DND-41 (cell line): ENCODE data around the gene MAPRE2.

ENCODE experiments used
- ATAC-seq: fragments of 200-7000 bp; cut with Tn5 transposase; 3 replicates; pipeline ENCODE4 v1.9.1; 2021; ENCODE audit warnings: low read depth; ENCODE audit not compliant: insufficient read depth
- DNase-seq: peaks from one replicate; pipeline ENCODE4 v3.0.0-alpha.2; 2020
- H2AFZ ChIP-seq: 2 replicates; pipeline ENCODE4 v1.6.0; 2012; ENCODE audit warnings: low read depth, low read length
- H3K27ac ChIP-seq: 2 replicates; pipeline ENCODE4 v1.5.1; 2012; ENCODE audit warnings: low read length, inconsistent platforms
- H3K27me3 ChIP-seq: fragments of 200-600 bp; sonication (generic); 2 replicates; pipeline ENCODE4 v1.6.0; 2012; ENCODE audit warnings: low read length, mild to moderate bottlenecking, inconsistent platforms; ENCODE audit not compliant: insufficient read depth, poor library complexity
- H3K36me3 ChIP-seq: 2 replicates; pipeline ENCODE4 v1.5.1; 2012; ENCODE audit warnings: low read length, inconsistent platforms; ENCODE audit not compliant: insufficient read depth
- H3K4me1 ChIP-seq: 2 replicates; pipeline ENCODE4 v1.5.1; 2012; ENCODE audit warnings: mild to moderate bottlenecking, low read length; ENCODE audit not compliant: insufficient read depth
- H3K4me2 ChIP-seq: 2 replicates; pipeline ENCODE4 v1.6.0; 2012; ENCODE audit warnings: mild to moderate bottlenecking, moderate library complexity, low read length, inconsistent platforms; ENCODE audit not compliant: insufficient read depth
- H3K4me3 ChIP-seq, 2 experiments: fragments of 200-600 bp in 1 of 2; shearing (Covaris generic) in 1 of 2; 2 replicates each; pipeline ENCODE4 v1.5.1; 2012 to 2016; ENCODE audit warnings: inconsistent platforms in 2 of 2, low read length in 2 of 2, mild to moderate bottlenecking in 2 of 2, low read depth in 1 of 2, moderate library complexity in 1 of 2
- H3K79me2 ChIP-seq: 2 replicates; pipeline ENCODE4 v1.6.0; 2012; ENCODE audit warnings: low read length, inconsistent platforms; ENCODE audit not compliant: insufficient read depth
- H3K9ac ChIP-seq: 2 replicates; pipeline ENCODE4 v1.6.0; 2012; ENCODE audit warnings: low read depth, mild to moderate bottlenecking, inconsistent platforms, low read length, moderate library complexity
- H3K9me3 ChIP-seq: 2 replicates; pipeline ENCODE4 v1.5.1; 2012; ENCODE audit warnings: low read length, moderate library complexity, mild to moderate bottlenecking, inconsistent platforms; ENCODE audit not compliant: insufficient read depth, severe bottlenecking
- H4K20me1 ChIP-seq: 2 replicates; pipeline ENCODE4 v1.6.0; 2012; ENCODE audit warnings: low read length; ENCODE audit not compliant: insufficient read depth
- EZH2 ChIP-seq: IDR thresholded peaks from 3 replicates; pipeline ENCODE4 v1.6.1; 2012; ENCODE audit warnings: borderline replicate concordance, low read depth, mild to moderate bottlenecking, moderate library complexity, low read length, inconsistent platforms; ENCODE audit not compliant: severe bottlenecking
- TF ChIP-seq, protein P1 (sequence below): IDR thresholded peaks from 2 replicates; pipeline ENCODE4 v1.5.1; 2012; ENCODE audit warnings: borderline replicate concordance, low read length, moderate library complexity, mild to moderate bottlenecking; ENCODE audit not compliant: poor library complexity, severe bottlenecking; ENCODE audit errors: extremely low read depth

Gene MAPRE2

DNA sequence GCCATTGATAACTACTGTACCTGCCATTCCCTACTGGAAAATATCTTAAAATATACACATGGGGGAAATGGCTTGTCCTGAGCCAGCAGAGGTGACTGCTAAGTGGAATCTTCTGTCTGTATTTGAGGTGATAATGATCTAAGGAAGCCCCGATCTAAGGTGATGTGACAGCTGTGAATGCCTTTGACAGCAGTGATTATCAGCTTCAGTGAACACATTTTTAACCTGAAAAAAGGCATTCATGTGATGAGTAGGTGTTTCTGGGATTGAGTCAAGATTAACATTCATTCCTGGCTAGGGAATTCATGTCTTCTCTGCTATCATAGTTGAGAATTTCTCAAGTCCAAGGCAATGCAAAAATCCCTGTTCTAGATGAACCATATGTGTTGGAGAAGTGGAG, 9.1 kb upstream of the MAPRE2 start:
- no peak for TF ChIP-seq EZH2
- TF ChIP-seq, protein P1, sequence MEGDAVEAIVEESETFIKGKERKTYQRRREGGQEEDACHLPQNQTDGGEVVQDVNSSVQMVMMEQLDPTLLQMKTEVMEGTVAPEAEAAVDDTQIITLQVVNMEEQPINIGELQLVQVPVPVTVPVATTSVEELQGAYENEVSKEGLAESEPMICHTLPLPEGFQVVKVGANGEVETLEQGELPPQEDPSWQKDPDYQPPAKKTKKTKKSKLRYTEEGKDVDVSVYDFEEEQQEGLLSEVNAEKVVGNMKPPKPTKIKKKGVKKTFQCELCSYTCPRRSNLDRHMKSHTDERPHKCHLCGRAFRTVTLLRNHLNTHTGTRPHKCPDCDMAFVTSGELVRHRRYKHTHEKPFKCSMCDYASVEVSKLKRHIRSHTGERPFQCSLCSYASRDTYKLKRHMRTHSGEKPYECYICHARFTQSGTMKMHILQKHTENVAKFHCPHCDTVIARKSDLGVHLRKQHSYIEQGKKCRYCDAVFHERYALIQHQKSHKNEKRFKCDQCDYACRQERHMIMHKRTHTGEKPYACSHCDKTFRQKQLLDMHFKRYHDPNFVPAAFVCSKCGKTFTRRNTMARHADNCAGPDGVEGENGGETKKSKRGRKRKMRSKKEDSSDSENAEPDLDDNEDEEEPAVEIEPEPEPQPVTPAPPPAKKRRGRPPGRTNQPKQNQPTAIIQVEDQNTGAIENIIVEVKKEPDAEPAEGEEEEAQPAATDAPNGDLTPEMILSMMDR: no peak
- no peak for DNase-seq
- Histone ChIP-seq H3K4me1 (peaks cover 40% of the 10 kb centered on the region), H3K36me3 (no peaks in the 10 kb centered on the region), H3K27ac (peak overlapping the region; percentile 98), H3K4me3 (no peak overlapping the region), H4K20me1 (no peaks in the 10 kb centered on the region), H2AFZ (no peak overlapping the region), H3K27me3 (no peaks in the 10 kb centered on the region), H3K79me2 (no peaks in the 10 kb centered on the region), H3K4me2 (no peak overlapping the region), H3K9ac (no peak overlapping the region), H3K9me3 (no peaks in the 10 kb centered on the region)
- no peak for ATAC-seq

DNA sequence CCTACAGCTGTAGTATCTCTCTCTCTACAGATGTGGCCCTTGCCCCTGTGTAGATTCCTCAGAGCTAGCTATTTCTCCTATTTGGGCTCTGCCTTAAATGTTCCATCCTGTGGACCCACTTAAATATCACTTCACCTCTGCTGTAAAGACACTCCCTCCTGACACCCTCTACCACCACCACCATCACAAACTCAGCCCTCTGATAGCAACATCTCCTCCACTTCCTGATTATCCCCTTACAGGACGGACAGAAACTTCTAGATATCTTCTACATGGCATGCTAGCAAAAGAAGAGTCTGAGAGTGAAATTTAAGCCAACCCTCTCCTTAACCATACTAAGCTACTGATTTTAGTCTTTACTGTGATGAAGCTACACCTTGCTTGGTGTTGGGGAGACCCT, 3.2 kb upstream of the MAPRE2 start:
- Histone ChIP-seq H3K27me3 (no peaks in the 10 kb centered on the region), H3K9me3 (no peaks in the 10 kb centered on the region), H3K4me3 (no peak overlapping the region), H2AFZ (no peak overlapping the region), H3K27ac (no peak overlapping the region), H3K79me2 (peaks cover 17% of the 10 kb centered on the region), H4K20me1 (peaks cover 7% of the 10 kb centered on the region; the same call in 1 of the 2 replicates), H3K9ac (no peak overlapping the region), H3K4me2 (no peak overlapping the region), H3K4me1 (peaks cover 23% of the 10 kb centered on the region), H3K36me3 (no peaks in the 10 kb centered on the region; the same call in 1 of the 2 replicates)
- no peak for DNase-seq
- ATAC-seq: no peak
- TF ChIP-seq, protein P1: no peak
- TF ChIP-seq EZH2: no peak

DNA sequence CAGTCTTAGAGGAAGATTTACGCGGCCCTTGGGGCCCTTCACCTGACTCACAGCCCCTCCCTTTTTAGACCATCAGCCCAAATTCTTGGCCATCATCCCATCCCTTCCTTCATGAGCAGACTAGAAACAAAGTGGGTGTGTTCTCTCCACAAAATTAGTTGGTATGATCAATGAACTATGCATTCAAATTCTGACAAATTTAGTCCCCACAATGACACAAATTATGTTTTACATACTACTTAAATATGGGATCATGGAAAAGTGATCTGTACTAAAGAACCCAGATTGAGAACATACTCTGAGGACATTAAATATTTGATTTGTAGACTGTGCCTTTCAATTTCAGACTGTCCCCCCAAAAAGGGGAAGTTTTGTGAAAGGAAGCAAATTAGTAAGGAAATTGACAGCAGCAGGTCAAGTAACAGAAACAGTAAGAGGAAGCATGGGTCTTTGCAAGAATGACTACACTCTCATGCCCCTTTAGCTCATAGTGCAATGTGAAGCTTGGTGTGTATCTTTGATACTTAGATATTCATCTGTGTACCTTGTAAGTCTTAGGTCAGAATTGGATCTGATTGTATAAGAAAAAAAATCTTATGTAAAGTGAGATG, 2.2 kb upstream of the MAPRE2 start:
- Histone ChIP-seq H4K20me1 (peaks cover 10% of the 10 kb centered on the region; the same call in 1 of the 2 replicates), H3K36me3 (no peaks in the 10 kb centered on the region; the same call in 1 of the 2 replicates), H3K27ac (no peak overlapping the region), H3K79me2 (peaks cover 27% of the 10 kb centered on the region), H3K4me2 (no peak overlapping the region), H3K9me3 (no peaks in the 10 kb centered on the region), H3K27me3 (no peaks in the 10 kb centered on the region), H2AFZ (no peak overlapping the region), H3K4me1 (peaks cover 32% of the 10 kb centered on the region), H3K9ac (no peak overlapping the region), H3K4me3 (no peak overlapping the region)
- DNase-seq: no peak
- ATAC-seq: no peak
- TF ChIP-seq EZH2: no peak
- TF ChIP-seq, protein P1: no peak

DNA sequence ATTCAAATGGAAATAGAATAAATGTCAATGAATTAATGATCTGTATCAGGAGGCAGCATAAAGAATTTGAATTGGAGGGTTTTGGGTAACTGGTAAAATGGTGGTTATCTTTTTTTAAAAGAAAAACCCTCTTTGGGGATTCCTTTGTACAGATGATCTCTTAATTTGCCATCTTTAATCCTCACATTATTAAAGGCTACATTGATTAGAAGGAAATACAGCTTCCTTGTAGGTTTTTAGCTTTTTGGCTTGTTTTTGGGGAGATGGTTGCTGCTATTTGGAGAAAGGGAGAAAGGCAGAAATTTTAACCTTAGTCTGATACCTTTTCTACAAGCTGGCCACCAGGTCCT, 600 bp upstream of the MAPRE2 start:
- TF ChIP-seq, protein P1: no peak
- TF ChIP-seq EZH2: no peak
- DNase-seq (no peak), ATAC-seq (no peak)
- peak overlapping the region; percentile 91 for H3K4me2 ChIP-seq
- peaks cover 16% of the 10 kb centered on the region; the same call in 1 of the 2 replicates for H4K20me1 ChIP-seq
- no peaks in the 10 kb centered on the region for H3K27me3 ChIP-seq
- peak overlapping the region; percentile 81 for H3K27ac ChIP-seq
- peaks cover 43% of the 10 kb centered on the region for H3K79me2 ChIP-seq
- peak overlapping the region; percentile 81 for H3K9ac ChIP-seq
- H3K4me3 ChIP-seq: peak overlapping the region in 1 of 2 experiments; percentile 94; a peak in 3 of 4 replicates
- peak overlapping the region; percentile 23; the same call in 1 of the 2 replicates for H2AFZ ChIP-seq
- H3K4me1 ChIP-seq: peaks cover 49% of the 10 kb centered on the region
- no peaks in the 10 kb centered on the region; the same call in 1 of the 2 replicates for H3K36me3 ChIP-seq
- no peaks in the 10 kb centered on the region for H3K9me3 ChIP-seq
